Keratinocyte (primary cell): Measurements from ENCODE around the gene ARSI. TPM values are rescaled to one million over a fixed set of nuclear protein-coding genes. Genes with fewer than 3 reads are reported as not detected.

Experiments used
- DNase-seq: peaks from one replicate; pipeline ENCODE4 v3.0.0-alpha.2; 2011; ENCODE audit warnings: low read depth, missing footprints, low spot score
- FAIRE-seq: peaks from 2 replicates; lab custom pipeline; 2011; peaks lifted over from hg19 to GRCh38; lab: Jason Lieb, UNC
- H2AFZ ChIP-seq: 2 replicates; pipeline ENCODE4 v1.6.0; 2012; ENCODE audit warnings: low read length, control low read depth, inconsistent platforms; ENCODE audit not compliant: control insufficient read depth
- H3K27ac ChIP-seq: 2 replicates; pipeline ENCODE4 v1.5.1; 2011; ENCODE audit warnings: low read length; ENCODE audit not compliant: control insufficient read depth, insufficient read depth
- H3K27me3 ChIP-seq: 3 replicates; pipeline ENCODE4 v1.6.0; 2011; ENCODE audit warnings: low read length; ENCODE audit not compliant: control insufficient read depth, insufficient read depth; ENCODE audit errors: extremely low read depth
- H3K36me3 ChIP-seq, 2 experiments: 2 replicates in 1 of 2; 3 replicates in 1 of 2; pipeline ENCODE4 v1.5.1; 2011; ENCODE audit warnings: low read length in 2 of 2, mild to moderate bottlenecking in 1 of 2; ENCODE audit not compliant: control insufficient read depth in 2 of 2, insufficient read depth in 2 of 2; ENCODE audit errors: extremely low read depth in 1 of 2
- H3K4me1 ChIP-seq: 3 replicates; pipeline ENCODE4 v1.5.1; 2011; ENCODE audit warnings: low read length; ENCODE audit not compliant: control insufficient read depth, insufficient read depth; ENCODE audit errors: extremely low read depth
- H3K4me2 ChIP-seq: 3 replicates; pipeline ENCODE4 v1.6.0; 2011; ENCODE audit warnings: low read depth, low read length; ENCODE audit not compliant: control insufficient read depth, insufficient read depth; ENCODE audit errors: extremely low read depth
- H3K4me3 ChIP-seq, 3 experiments: fragments of 200-600 bp in 1 of 3; sonication (generic) in 1 of 3; 2 replicates in 2 of 3; 3 replicates in 1 of 3; pipeline ENCODE4 v1.5.1; 2011 to 2016; ENCODE audit warnings: low read length in 3 of 3, mild to moderate bottlenecking in 3 of 3, control low read depth in 2 of 3, inconsistent platforms in 1 of 3, low read depth in 1 of 3, mixed read lengths in 1 of 3, mixed run types in 1 of 3, moderate library complexity in 1 of 3; ENCODE audit not compliant: control insufficient read depth in 2 of 3, insufficient read depth in 2 of 3; ENCODE audit errors: extremely low read depth in 1 of 3
- H3K79me2 ChIP-seq: 2 replicates; pipeline ENCODE4 v1.6.0; 2012; ENCODE audit warnings: low read length; ENCODE audit not compliant: control insufficient read depth, insufficient read depth
- H3K9ac ChIP-seq: 3 replicates; pipeline ENCODE4 v1.6.0; 2011; ENCODE audit warnings: low read length; ENCODE audit not compliant: control insufficient read depth, insufficient read depth; ENCODE audit errors: extremely low read depth
- H3K9me1 ChIP-seq: 3 replicates; pipeline ENCODE4 v1.6.0; 2011; ENCODE audit warnings: low read length; ENCODE audit not compliant: control insufficient read depth, insufficient read depth; ENCODE audit errors: extremely low read depth
- H3K9me3 ChIP-seq: 2 replicates; pipeline ENCODE4 v1.5.1; 2012; ENCODE audit warnings: low read depth, low read length; ENCODE audit not compliant: control insufficient read depth
- H4K20me1 ChIP-seq: 3 replicates; pipeline ENCODE4 v1.6.0; 2011; ENCODE audit warnings: low read length; ENCODE audit not compliant: control insufficient read depth, insufficient read depth; ENCODE audit errors: extremely low read depth
- CTCF ChIP-seq, 3 experiments: IDR thresholded peaks in 1 of 3; conservative IDR thresholded peaks in 1 of 3; optimal IDR thresholded peaks in 1 of 3; 2 replicates in 2 of 3; 3 replicates in 1 of 3; pipeline versions ENCODE3 to v1.5.1; 2011; ENCODE audit warnings: low read length in 3 of 3, mild to moderate bottlenecking in 3 of 3, moderate library complexity in 2 of 3, control low read depth in 1 of 3, inconsistent platforms in 1 of 3; ENCODE audit not compliant: insufficient read depth in 2 of 3; ENCODE audit errors: extremely low read depth in 1 of 3
- EZH2 ChIP-seq: IDR thresholded peaks from one replicate; pipeline ENCODE4 v1.6.1; 2012; ENCODE audit warnings: inconsistent platforms, mild to moderate bottlenecking, low read length, moderate library complexity
- dilution Hi-C: fragments of 300-500 bp; cut with MboI; formaldehyde crosslinking; loops from one replicate; pipeline ENCODE4 v1.7.0; 2020; ENCODE audit warnings: low sequenced_read_pairs; ENCODE audit not compliant: extremely low pct_ligation_motif_present
- polyA plus RNA-seq, 5 experiments: library from polyadenylated mRNA; depleted of rRNA in 3 of 5; stranded (reverse) in 3 of 5; stranded (forward) in 1 of 5; unstranded in 1 of 5; fragments of >200 nt; gene quantifications; 1 replicate in 1 of 5; 2 replicates in 3 of 5; 3 replicates in 1 of 5; pipeline versions ENCODE4 v1.2.1 to v1.2.3, GENCODE V29; 2011 to 2012; ENCODE audit warnings: missing spikeins in 2 of 5, low read depth in 1 of 5, low replicate concordance in 1 of 5

ARSI gene
- polyA plus RNA-seq, 1 donor (not counting 4 experiments of a cell fraction or from before 2014, with no cell fraction given) = 1.7 TPM

- Histone ChIP-seq H3K4me2 (no peak overlapping the region), H3K36me3 (no peaks in the 10 kb centered on the region), H3K4me1 (peaks cover 4% of the 10 kb centered on the region), H2AFZ (no peak overlapping the region), H3K9ac (no peak overlapping the region), H3K9me1 (no peaks in the 10 kb centered on the region), H3K27ac (no peak overlapping the region), H3K27me3 (peaks cover 10% of the 10 kb centered on the region), H3K4me3 (no peak overlapping the region), H3K79me2 (no peaks in the 10 kb centered on the region), H4K20me1 (no peaks in the 10 kb centered on the region), H3K9me3 (no peaks in the 10 kb centered on the region)
- FAIRE-seq (no peak), DNase-seq (no peak)
- no peak for TF ChIP-seq CTCF (optimal IDR thresholded peaks at IDR 0.05 in 1 of 3, IDR thresholded peaks at IDR 0.05 in 1 of 3, conservative IDR thresholded peaks at IDR 0.05 in 1 of 3; ENCODE audit: extremely low read depth in 1 of 3, insufficient read depth in 2 of 3, low read length in 3 of 3)
- dilution Hi-C loops = no loop called here
Observed at GRCh38 chr5:150279330-150280020, 23.2 kb downstream of the ARSI start.

- Histone ChIP-seq H3K4me1 (peaks cover 4% of the 10 kb centered on the region), H3K36me3 (no peaks in the 10 kb centered on the region), H3K27ac (no peak overlapping the region), H3K9me1 (no peaks in the 10 kb centered on the region), H3K4me3 (no peak overlapping the region), H3K9me3 (no peaks in the 10 kb centered on the region), H2AFZ (no peak overlapping the region), H4K20me1 (no peaks in the 10 kb centered on the region), H3K9ac (no peak overlapping the region), H3K27me3 (peaks cover 10% of the 10 kb centered on the region), H3K4me2 (no peak overlapping the region), H3K79me2 (no peaks in the 10 kb centered on the region)
- no peak for TF ChIP-seq EZH2
- TF ChIP-seq CTCF (optimal IDR thresholded peaks at IDR 0.05 in 1 of 3, IDR thresholded peaks at IDR 0.05 in 1 of 3, conservative IDR thresholded peaks at IDR 0.05 in 1 of 3; ENCODE audit: extremely low read depth in 1 of 3, insufficient read depth in 2 of 3, low read length in 3 of 3) = no peak
- no peak for FAIRE-seq
- DNase-seq = no peak
- dilution Hi-C loops = no loop called here
Observed at GRCh38 chr5:150278916-150279315, 23.8 kb downstream of the ARSI start.
